Kasumi-1 (cell line): ENCODE measurements around the gene POLDIP3.
"Not testable (repeated sequence)": the region's sequence is repeated elsewhere in the genome, so short reads cannot be mapped to it uniquely, and the experiment has no call there.

ENCODE experiments used
- DNase-seq, 2 experiments: peaks; one replicate each; lab custom pipeline; 2025; lab: John Stamatoyannopoulos, UW

POLDIP3 gene

DNA sequence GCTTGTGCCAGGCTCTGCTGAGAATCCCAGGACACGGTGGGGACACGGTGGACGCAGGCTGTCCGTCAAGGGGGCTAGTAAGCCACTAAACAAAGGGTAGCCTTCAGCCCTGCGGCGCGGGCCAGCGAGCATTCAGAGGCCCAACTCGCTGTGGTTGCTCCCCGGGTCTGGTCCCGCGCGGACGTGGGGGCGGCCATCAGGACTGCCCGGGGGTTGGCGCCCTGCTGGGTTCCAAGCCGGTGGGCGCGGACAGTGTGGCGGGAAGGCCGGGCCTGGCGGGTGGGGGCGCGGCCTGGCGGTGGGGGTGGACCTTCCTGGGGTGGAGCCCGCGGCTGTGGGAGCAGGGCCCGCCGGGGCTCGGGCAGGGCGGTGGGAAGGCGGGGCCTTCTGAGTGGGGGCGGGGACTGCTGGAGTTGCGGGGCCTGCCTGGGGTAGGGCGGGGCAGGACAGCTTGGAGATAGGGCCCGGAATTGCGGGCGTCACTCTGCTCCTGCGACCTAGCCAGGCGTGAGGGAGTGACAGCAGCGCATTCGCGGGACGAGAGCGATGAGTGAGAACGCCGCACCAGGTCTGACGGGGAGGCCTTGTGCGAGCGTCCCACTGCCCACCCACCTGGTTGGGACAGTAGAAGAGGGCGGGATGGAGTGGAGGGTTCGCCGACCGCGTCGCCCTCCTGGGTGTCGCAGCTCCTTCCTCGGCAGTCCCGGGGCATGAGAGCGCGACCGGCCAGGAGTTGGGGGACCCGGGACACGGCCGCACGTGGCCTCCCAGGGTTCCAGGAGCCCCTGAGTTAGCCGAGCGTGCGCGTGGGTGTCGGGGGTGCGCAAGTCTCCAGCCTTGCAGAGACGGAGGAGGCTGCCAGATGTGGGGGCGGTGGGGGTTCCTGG lies 61.0 kb downstream of the POLDIP3 start, which contains the start of gene SERHL2:
Gene SERHL2 (plus strand): TSS at position 482 of the 887 bp plus-strand sequence. CDS start 65 bp downstream, at position 547.
- DNase-seq, result peak; percentile 51 to 54

- DNase-seq, result not testable (repeated sequence)
Observed at GRCh38 chr22:42552294-42552647, 62.4 kb downstream of the POLDIP3 start.

DNA sequence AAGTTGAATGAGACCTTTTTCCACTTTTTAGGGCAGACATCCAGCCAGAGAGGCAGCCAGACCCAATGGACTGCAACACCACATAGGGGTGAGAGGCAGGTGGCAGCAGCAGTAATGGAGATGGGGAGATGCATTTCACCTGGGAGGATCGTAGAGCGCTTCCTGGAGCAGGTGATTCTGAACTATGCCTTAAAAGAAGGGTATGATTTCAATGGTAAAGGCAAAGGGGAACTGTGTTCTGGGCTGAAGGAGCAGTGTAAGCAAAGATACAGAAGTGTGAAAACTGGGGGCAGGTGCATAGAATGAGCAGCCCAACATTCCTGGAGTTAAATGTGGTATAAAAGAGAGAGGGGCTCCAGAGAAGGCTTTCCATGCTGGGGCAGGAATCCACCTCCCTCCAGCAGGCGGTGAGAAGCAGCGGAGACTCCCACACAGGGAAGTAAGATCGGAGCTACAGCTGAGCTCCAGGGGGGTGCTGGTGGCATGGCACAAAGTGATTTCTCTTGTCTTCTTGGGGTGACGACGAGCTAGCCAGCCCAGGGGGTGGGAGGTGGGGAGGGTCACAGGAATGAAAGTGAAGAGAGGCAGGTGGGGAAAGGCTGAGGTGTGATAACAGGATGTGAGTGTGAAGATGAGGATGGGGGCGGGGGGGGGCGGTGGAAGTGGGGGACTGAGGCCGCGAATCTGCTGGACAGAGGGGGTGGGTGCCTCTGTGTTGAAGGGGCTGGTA lies 65.2 kb downstream of the POLDIP3 start:
- DNase-seq, result no peak

DNA sequence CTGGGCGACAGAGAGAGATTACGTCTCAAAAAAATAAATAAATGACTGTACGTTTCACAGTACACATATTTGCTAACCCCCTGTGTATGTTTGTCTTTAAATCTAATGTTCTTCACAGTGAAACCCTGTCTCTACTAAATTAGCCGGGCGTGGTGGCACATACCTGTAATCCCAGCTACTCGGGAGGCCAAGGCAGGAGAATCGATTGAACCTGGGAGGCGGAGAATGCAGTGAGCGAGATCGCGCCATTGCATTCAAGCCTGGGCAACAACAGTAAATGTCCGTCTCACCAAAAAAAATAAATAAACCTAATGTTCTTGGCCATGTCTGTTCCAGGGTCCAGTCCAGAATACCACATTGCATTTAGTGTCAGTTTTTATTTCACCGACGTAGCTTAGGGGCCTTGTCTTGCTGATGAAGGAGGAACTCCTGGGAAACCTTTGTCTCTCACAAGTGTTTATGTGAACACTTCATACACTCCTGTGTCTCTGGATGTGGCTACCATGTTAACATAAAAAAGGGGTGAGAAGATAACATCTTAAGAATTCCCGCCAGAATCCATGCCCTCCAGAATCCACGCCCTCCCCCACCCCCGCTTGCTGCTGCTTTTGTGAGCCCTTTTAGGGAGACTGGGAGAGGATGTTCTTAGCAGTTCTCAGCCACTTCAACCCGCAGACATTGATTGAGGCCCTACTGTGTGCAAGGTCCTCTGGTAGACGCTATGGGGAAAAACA lies 65.9 kb downstream of the POLDIP3 start:
- no peak for DNase-seq

GRCh38 chr22:42548126-42548525 lies 66.6 kb downstream of the POLDIP3 start:
- DNase-seq, result not testable (repeated sequence)

GRCh38 chr22:42547562-42547961 lies 67.1 kb downstream of the POLDIP3 start:
- no peak for DNase-seq

DNA sequence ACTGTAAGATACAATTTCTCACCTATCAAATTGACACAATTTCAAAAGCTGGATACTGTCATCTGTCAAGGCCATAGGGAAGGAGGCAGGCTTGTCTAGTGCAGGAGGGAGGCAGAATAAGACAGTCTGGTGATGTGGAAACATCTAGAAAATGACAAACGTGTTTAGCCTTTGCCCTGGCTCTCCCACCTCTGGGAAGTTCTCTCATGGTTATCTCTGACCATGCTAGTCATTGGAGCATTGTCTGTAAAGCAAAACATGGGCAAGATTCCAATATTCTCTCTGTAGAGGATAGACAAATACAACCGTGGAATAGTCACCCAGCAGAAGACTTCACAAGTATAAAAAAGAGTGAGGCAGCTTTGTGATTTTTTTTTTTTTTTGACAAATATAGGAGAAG lies 70.0 kb downstream of the POLDIP3 start:
- DNase-seq, result no peak

GRCh38 chr22:42539236-42539771 lies 75.4 kb downstream of the POLDIP3 start:
- not testable (repeated sequence) for DNase-seq

- not testable (repeated sequence) for DNase-seq
Observed at GRCh38 chr22:42537199-42537831, 77.4 kb downstream of the POLDIP3 start.

- DNase-seq, result not testable (repeated sequence)
Observed at GRCh38 chr22:42536634-42537033, 78.0 kb downstream of the POLDIP3 start.

GRCh38 chr22:42536166-42536565 lies 78.5 kb downstream of the POLDIP3 start:
- no peak for DNase-seq

- not testable (repeated sequence) for DNase-seq
Observed at GRCh38 chr22:42535082-42535731, 79.5 kb downstream of the POLDIP3 start.
